GM19238 (cell line): Measurements from ENCODE around the gene EGLN1.

ENCODE experiments used
- DNase-seq: peaks from one replicate; pipeline ENCODE4 v3.0.0; 2011; ENCODE audit warnings: low spot score; ENCODE audit not compliant: insufficient read length

The EGLN1 gene

DNA sequence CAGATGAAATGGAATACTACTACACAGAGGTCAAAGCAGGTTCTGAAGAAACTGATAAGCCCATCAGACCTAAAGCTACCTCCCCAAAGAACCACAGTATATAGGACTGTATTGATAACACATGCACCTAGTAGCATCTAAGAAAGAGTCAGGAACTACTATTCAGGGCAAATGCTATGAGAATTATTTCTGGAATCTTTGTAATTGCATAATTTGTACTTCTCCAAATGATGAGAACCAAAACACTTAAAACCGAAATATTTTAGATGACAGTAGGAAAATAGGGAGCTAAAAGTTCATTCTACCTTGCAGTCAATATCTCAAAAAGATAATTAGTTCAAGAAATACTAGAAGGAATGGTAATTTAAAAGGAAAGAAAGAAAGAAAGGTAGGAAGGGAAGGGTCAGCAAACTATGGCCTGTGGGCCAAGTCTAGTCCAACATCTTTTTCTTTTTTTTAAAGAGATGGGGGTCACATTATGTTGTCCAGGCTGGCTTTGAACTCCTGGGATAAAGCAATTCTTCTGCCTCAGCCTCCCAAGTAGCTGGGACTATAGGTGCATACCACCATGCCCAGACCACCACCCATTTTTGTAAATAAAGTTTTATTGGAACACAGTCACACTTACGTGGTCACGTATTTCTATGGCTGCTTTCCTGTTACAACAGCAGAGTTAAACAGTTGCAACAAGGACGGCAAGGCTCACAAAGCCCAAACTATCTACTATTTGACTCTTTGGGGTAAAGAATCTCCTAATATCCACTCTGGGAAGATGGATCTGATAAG lies 24.0 kb downstream of the EGLN1 start:
- DNase-seq = no peak

DNA sequence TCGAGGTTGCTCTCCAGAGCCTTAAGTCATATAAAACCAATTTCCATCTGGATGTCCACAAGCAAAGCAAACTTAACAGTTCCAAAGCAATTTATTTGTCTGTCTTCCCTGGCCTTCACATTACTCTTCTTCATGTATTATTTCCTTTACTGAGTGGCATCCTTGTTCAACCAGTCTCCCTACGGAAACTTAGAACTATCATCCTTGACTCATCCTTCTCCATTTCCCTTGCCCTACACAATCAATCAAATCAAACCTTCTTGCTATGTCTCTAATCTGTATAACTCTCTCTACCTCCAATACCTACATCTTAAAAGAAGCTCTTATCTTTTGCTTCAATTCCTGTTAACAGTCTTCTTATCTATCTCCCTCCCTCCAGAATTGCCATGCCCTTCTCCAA lies 25.4 kb downstream of the EGLN1 start:
- DNase-seq = no peak

- DNase-seq = no peak
These were observed 26.1 kb downstream of the EGLN1 start for GRCh38 chr1:231395998-231396390.

DNA sequence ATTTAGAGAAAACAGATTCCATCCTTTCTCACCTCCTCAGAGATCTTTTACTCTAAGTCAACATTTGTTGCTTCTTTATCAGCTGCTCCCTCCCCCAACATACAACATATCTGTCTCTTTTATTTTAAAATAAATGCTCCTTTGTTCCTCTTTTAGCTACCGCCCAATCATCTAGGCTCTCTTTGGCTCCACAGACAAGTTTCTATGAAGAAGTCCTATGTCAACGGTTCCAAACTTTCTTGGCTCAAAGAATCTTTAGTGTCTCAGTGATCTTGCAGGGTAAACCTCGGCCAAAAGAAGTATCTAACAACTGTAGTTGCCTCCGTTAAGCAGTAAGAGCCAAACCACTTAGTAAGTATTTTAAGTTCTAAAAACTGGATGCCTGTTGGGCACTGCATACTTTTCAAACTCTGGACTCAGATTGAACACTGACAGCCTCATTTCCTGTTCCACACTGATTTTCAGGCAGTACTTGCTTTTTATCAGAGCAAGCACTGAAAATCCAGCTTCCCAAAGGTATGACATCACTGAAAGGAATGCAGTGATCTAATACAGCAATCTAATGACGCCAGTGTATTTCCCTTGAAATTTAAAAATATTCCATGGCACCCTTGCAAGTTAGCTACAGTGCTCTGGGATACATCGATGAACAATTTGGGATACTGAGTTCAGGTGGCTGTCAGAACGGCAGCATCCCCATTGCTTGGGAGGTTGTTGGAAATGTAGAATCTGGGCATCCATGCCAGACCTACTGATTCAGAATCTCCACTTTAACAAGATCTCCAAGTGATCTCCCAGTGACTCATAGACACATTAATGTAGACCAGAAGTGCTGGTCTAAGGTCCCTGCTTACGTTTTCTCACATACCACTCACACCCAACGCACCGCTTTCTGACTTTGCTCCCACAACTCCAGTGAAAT lies 26.8 kb downstream of the EGLN1 start:
- DNase-seq = no peak

DNA sequence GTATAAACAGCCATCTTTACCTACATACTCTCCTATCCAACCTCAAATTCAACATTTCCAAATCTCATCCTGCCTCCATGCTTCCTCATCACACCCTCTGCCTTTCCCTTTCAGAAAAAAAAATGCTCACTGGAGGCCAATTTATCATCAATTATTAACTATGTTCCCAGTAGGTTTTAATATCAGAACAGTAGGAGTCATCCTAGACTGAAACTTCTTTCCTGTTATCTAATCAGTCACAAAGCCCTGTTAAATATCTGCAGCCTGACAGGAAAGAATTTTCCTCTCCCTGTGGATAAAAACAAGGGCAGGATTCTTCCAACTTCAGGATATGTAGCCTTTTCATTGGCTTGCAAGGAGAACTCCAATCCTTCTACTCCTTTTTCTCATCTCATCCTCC lies 28.4 kb downstream of the EGLN1 start:
- no peak for DNase-seq

DNA sequence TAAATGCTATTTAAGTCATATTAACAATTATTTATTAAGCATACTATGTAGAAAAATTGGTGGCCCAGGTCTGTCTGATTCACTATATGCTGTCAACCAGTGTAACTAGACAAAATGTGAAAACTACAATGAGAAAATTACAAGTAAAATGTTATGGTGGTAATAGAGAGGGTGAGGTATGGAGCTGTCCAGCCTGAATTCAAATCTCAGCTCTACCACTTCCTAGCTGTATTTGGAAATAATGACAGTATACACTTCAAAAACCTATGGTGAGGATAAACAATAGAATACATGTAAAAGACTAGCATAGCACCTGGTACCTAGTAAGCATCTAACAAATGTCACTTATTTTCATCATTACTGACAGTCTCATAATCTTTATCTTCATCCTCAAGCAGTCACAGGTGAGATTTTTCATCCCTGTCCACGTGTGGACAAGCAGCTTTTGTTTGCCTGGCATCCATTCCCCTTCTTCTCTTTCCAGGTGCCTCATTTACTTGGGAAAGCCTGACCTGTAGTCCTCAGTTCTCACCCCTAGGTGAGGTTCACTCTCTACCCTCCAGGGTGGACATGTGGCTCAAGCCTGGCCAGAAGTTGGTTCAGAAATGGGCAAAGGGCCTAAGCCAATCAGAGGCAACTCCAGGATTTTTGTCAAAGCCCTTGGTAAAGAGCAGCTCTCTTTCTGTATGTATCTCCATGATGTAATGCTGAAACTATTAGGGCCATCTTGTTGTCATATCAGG lies 29.5 kb downstream of the EGLN1 start:
- DNase-seq = no peak

GRCh38 chr1:231390071-231390470 lies 32.0 kb downstream of the EGLN1 start:
- no peak for DNase-seq

DNA sequence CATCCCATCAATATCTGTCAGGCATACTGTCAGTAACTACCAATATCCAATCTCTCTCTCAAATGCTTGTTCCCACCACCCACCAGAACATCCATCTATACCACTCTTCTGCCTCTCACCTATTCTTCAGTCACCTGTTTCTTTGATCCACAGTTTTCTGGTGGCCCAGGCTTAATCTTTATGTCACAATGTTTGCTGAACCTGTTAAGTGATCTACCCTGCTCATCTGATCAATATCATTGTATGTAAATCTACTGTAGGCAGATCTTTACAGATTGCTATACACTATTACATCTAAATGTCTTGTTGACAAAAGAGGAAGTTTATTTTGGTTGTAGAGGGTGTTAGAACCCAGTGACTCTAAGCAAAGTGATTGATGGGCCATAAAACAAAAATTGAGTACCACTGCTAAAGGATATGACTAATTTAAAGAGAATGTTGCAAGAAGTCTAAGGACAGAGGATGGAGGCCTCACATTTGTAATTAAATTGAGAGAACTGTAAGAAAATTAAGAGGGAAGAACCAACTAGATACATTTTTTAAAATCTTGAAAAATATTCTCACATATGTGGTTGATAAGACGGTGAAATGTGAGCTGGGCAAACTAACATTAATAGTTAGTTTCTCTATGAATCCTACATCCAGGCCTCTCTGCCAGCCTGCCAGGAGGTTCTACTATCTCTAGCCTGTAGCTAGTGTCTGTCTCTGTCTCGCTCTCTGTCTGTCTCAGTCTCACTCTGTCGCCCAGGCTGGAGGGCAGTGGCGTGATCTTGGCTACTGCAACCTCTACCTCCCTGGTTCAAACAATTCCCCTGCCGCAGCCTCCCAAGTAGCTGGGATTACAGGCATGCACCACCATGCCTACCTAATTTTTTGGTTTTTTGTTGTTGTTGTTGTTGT lies 34.1 kb downstream of the EGLN1 start:
- DNase-seq = no peak

GRCh38 chr1:231386466-231386865 lies 35.6 kb downstream of the EGLN1 start:
- DNase-seq = no peak

GRCh38 chr1:231385416-231385748 lies 36.7 kb downstream of the EGLN1 start:
- DNase-seq = no peak

- no peak for DNase-seq
These were observed 37.2 kb downstream of the EGLN1 start for GRCh38 chr1:231384696-231385415.

DNA sequence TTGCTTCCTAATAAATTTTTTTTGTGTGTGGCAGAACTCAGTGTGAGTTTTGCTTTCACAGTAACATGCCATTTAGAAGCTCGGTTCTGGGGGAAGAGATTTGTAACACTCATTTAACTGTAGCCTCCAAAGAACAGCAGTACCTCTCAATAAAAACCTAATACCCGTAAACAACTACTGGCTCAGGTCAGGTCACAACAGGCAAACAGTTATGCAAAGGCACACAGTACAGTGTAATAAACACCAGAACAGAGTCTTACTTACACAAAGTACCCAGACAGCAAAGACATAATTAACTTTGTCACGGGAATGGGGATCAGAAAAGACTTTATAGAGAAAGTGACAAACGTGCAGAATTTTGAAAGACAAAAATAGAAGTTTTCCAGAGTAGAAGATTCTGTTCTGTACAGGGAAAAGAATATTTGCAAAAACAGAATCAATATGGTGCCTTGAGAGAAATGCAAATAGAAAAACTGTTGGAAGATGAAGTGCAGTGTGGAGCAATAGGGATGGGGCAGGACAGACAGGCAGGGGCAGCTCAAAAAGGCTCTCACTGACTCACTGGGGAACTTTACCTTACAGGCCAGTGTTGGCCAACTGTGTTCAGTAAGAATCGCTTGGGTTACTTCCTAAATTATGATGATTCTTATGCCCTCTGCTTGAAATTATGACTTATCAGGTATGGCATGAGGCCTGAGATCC lies 38.8 kb downstream of the EGLN1 start:
- no peak for DNase-seq

- no peak for DNase-seq
These were observed 39.7 kb downstream of the EGLN1 start for GRCh38 chr1:231382426-231382825.

- DNase-seq = no peak
These were observed 40.4 kb downstream of the EGLN1 start for GRCh38 chr1:231381729-231382128.

GRCh38 chr1:231376875-231377549 lies 45.1 kb downstream of the EGLN1 start:
- no peak for DNase-seq

DNA sequence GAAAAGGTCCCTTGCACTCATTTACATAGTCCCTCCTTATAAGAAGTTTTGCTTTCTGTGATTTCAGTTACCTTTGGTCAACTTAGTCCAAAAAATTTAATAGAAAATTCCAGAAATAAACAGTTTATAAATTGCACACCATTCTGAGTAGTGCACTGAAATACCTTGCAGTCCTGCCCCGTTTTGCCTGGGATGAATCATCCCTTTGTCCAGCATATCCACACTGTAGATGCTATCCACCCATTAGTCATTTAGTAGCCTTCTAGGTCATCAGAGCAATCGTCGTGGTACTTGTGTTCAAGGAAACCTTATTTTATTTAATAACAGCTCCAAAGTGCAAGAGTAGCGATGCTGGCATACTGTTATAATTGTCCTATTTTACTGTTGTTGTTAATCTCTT lies 46.0 kb downstream of the EGLN1 start:
- no peak for DNase-seq

DNA sequence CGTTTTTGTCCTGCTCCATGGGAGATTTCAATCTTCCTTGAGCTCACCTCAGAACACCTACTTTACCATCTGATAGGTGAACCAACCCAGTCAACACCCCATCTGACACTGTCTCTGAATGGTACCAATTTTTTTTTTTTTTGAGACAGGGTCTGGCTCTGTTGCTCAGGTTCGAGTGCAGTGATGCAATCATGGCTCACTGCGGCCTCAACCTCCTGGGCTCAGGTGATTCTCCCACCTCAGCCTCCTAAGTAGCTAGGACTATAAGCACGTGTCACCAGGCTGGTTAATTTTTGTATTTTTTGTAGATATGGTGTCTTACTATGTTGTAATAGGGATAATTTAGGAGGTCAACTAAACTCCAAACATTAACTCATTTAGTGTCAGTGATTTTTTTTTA lies 47.7 kb downstream of the EGLN1 start:
- DNase-seq = no peak

- DNase-seq = no peak
These were observed 49.6 kb downstream of the EGLN1 start for GRCh38 chr1:231372501-231372900.

GRCh38 chr1:231369282-231369681 lies 52.8 kb downstream of the EGLN1 start:
- no peak for DNase-seq
